Endodermal cell (in vitro differentiated cells): Measurements from ENCODE around the gene PROX2. TPM values are rescaled to one million over a fixed set of nuclear protein-coding genes. Genes with fewer than 3 reads are reported as not detected.

Source experiments
- DNase-seq: peaks from one replicate; pipeline ENCODE4 v3.0.0-alpha.2; 2017
- H3K27ac ChIP-seq: 2 replicates; pipeline ENCODE4 v1.5.1; 2013; ENCODE audit warnings: mild to moderate bottlenecking, low read depth, low read length, moderate library complexity
- H3K27me3 ChIP-seq: 2 replicates; pipeline ENCODE4 v1.6.1; 2013; ENCODE audit warnings: mild to moderate bottlenecking, low read length, moderate library complexity; ENCODE audit not compliant: insufficient read depth, control insufficient read depth, poor library complexity, severe bottlenecking
- H3K36me3 ChIP-seq: 2 replicates; pipeline ENCODE4 v1.7.0; 2013; ENCODE audit warnings: mild to moderate bottlenecking, low read length, moderate library complexity; ENCODE audit not compliant: control insufficient read depth, insufficient read depth
- H3K4me1 ChIP-seq: one replicate; pipeline ENCODE4 v1.7.0; 2013; ENCODE audit warnings: low read length; ENCODE audit not compliant: control insufficient read depth, insufficient read depth
- H3K4me3 ChIP-seq: 2 replicates; pipeline ENCODE4 v1.5.1; 2013; ENCODE audit warnings: mild to moderate bottlenecking, low read length, moderate library complexity
- H3K9ac ChIP-seq: 2 replicates; pipeline ENCODE4 v1.6.1; 2013; ENCODE audit warnings: mild to moderate bottlenecking, low read length, moderate library complexity; ENCODE audit not compliant: poor library complexity, severe bottlenecking; ENCODE audit errors: extremely low read depth
- H3K9me3 ChIP-seq: 2 replicates; pipeline ENCODE4 v1.6.1; 2013; ENCODE audit warnings: mild to moderate bottlenecking, low read length, moderate library complexity; ENCODE audit not compliant: control insufficient read depth
- H3K27ac Mint-ChIP-seq: 2 replicates; pipeline ENCODE4 v1.8.0; 2020; ENCODE audit warnings: mixed read lengths
- H3K27me3 Mint-ChIP-seq: 2 replicates; pipeline ENCODE4 v1.8.0; 2021; ENCODE audit warnings: mild to moderate bottlenecking, mixed read lengths; ENCODE audit not compliant: insufficient read depth
- H3K36me3 Mint-ChIP-seq: 2 replicates; pipeline ENCODE4 v1.8.0; 2020; ENCODE audit warnings: low read depth, mixed read lengths
- H3K4me1 Mint-ChIP-seq: 2 replicates; pipeline ENCODE4 v1.8.0; 2020; ENCODE audit warnings: mixed read lengths
- H3K4me3 Mint-ChIP-seq: 2 replicates; pipeline ENCODE4 v1.8.0; 2020; ENCODE audit warnings: mild to moderate bottlenecking, moderate library complexity, mixed read lengths
- H3K9me3 Mint-ChIP-seq: 2 replicates; pipeline ENCODE4 v1.8.0; 2020; ENCODE audit warnings: mild to moderate bottlenecking, mixed read lengths
- CTCF ChIP-seq: fragments of 200-600 bp; sonication (generic); conservative IDR thresholded peaks from 2 replicates; pipeline ENCODE4 v1.5.0; 2021; ENCODE audit warnings: antibody characterized with exemption, mild to moderate bottlenecking
- WGBS, 2 experiments: methylation state at CpG; one replicate each; pipeline versions ENCODE4 v1.1.5 to v1.1.7; 2013; ENCODE audit warnings: missing lambda C conversion rate in 2 of 2, mixed read lengths in 1 of 2; ENCODE audit not compliant: insufficient coverage in 1 of 2, insufficient read length in 1 of 2; 5-methylcytosine and 5-hydroxymethylcytosine counted together
- total RNA-seq, 2 donors: library from RNA; stranded (reverse); fragmentation: NEBNext Ultra II Directional in 1 of 2; extraction: Animal tissue kit (Norgen Biotek cat#: 25700) in 1 of 2; gene quantifications; 2 replicates in 1 of 2; 3 replicates in 1 of 2; pipeline ENCODE4 v1.2.1, GENCODE V29; 2021

The PROX2 gene
- total RNA-seq, 2 donors from 2014 or later = not detected

GRCh38 chr14:74835645-74836250, 40.2 kb downstream of the PROX2 start:
- no peak for TF ChIP-seq CTCF
- Histone ChIP-seq H3K36me3 (peaks cover 70% of the 10 kb centered on the region), H3K27ac (no peak overlapping the region), H3K9ac (no peak overlapping the region), H3K4me3 (no peak overlapping the region), H3K9me3 (no peaks in the 10 kb centered on the region), H3K27me3 (no peaks in the 10 kb centered on the region), H3K4me1 (no peaks in the 10 kb centered on the region)
- Mint-ChIP-seq H3K27ac (no peak overlapping the region), H3K36me3 (peaks cover 25% of the 10 kb centered on the region), H3K27me3 (no peaks in the 10 kb centered on the region), H3K9me3 (no peaks in the 10 kb centered on the region), H3K4me1 (no peaks in the 10 kb centered on the region), H3K4me3 (no peak overlapping the region)
- 99 to 100% methylated on average over 4 to 7 of the region's 7 CpGs for WGBS, 2 experiments
- DNase-seq = no peak

- Mint-ChIP-seq H3K27ac (peak overlapping the region; percentile 31), H3K27me3 (no peaks in the 10 kb centered on the region), H3K4me1 (no peaks in the 10 kb centered on the region), H3K4me3 (no peak overlapping the region), H3K9me3 (no peaks in the 10 kb centered on the region), H3K36me3 (peaks cover 28% of the 10 kb centered on the region)
- WGBS, 2 experiments = 94 to 97% methylated on average over 3 to 5 of the region's 5 CpGs
- H3K36me3 ChIP-seq = peaks cover 70% of the 10 kb centered on the region
- H3K9me3 ChIP-seq = no peaks in the 10 kb centered on the region
- H3K27me3 ChIP-seq = no peaks in the 10 kb centered on the region
- no peak for TF ChIP-seq CTCF
- H3K9ac ChIP-seq = no peak overlapping the region
- no peak overlapping the region for H3K27ac ChIP-seq
- H3K4me3 ChIP-seq = no peak overlapping the region
- DNase-seq = no peak
- no peaks in the 10 kb centered on the region for H3K4me1 ChIP-seq
These were observed 41.1 kb downstream of the PROX2 start for GRCh38 chr14:74834692-74835392.

GRCh38 chr14:74832849-74833248, 43.1 kb downstream of the PROX2 start:
- no peaks in the 10 kb centered on the region for H3K4me1 Mint-ChIP-seq
- no peak overlapping the region for H3K4me3 Mint-ChIP-seq
- peaks cover 72% of the 10 kb centered on the region for H3K36me3 ChIP-seq
- H3K4me1 ChIP-seq = no peaks in the 10 kb centered on the region
- H3K27me3 Mint-ChIP-seq = no peaks in the 10 kb centered on the region
- H3K27me3 ChIP-seq = no peaks in the 10 kb centered on the region
- no peak overlapping the region for H3K27ac ChIP-seq
- TF ChIP-seq CTCF = no peak
- H3K4me3 ChIP-seq = no peak overlapping the region
- no peaks in the 10 kb centered on the region for H3K9me3 Mint-ChIP-seq
- no peak for DNase-seq
- H3K36me3 Mint-ChIP-seq = peaks cover 34% of the 10 kb centered on the region
- no peaks in the 10 kb centered on the region for H3K9me3 ChIP-seq
- H3K9ac ChIP-seq = no peak overlapping the region
- H3K27ac Mint-ChIP-seq = no peak overlapping the region
- WGBS, 2 experiments = 90 to 100% methylated on average over 2 to 4 of the region's 4 CpGs
